Naive thymus-derived CD4-positive, alpha-beta T cell (primary cell): Measurements from ENCODE around the gene PUM2. TPM values are rescaled to one million over a fixed set of nuclear protein-coding genes. Genes with fewer than 3 reads are reported as not detected.

Experiments used
- ATAC-seq: fragments of 150-1000 bp; cut with Tn5 transposase; 2 replicates; pipeline ENCODE4 v1.10.0; 2021; ENCODE audit warnings: mild to moderate bottlenecking, moderate library complexity
- CTCF ChIA-PET: fragments of 350-600 bp; sonication (Branson Sonifier 250); formaldehyde crosslinking; loops from one replicate; lab custom pipeline; 2021; ENCODE audit warnings: antibody characterized with exemption; lab: Charles Lee
- POLR2A ChIA-PET: fragments of 350-600 bp; sonication (Branson Sonifier 250); formaldehyde crosslinking; loops from one replicate; lab custom pipeline; 2021; ENCODE audit warnings: antibody characterized with exemption, inconsistent platforms; lab: Charles Lee
- DNase-seq, 9 donors: peaks; one replicate each; pipeline versions ENCODE4 v3.0.0 to v3.0.0-alpha.2; 2020 to 2022; ENCODE audit warnings: mixed read lengths in 1 of 9
- H3K27ac ChIP-seq: one replicate; pipeline ENCODE4 v1.7.0; 2013; ENCODE audit warnings: mild to moderate bottlenecking, low read depth, low read length, moderate library complexity
- H3K27me3 ChIP-seq, 2 donors: one replicate each; pipeline ENCODE4 v1.7.0; 2013; ENCODE audit warnings: low read length in 2 of 2, mild to moderate bottlenecking in 2 of 2, moderate library complexity in 2 of 2; ENCODE audit not compliant: control insufficient read depth in 2 of 2, insufficient read depth in 2 of 2
- H3K36me3 ChIP-seq, 3 experiments: 1 replicate in 2 of 3; 2 replicates in 1 of 3; pipeline ENCODE4 v1.7.0; 2013; ENCODE audit warnings: low read length in 3 of 3, mild to moderate bottlenecking in 3 of 3, moderate library complexity in 1 of 3; ENCODE audit not compliant: insufficient read depth in 3 of 3, control insufficient read depth in 2 of 3
- H3K4me1 ChIP-seq, 2 donors: one replicate each; pipeline ENCODE4 v1.7.0; 2013; ENCODE audit warnings: low read length in 2 of 2, mild to moderate bottlenecking in 2 of 2, moderate library complexity in 1 of 2; ENCODE audit not compliant: control insufficient read depth in 2 of 2, insufficient read depth in 2 of 2
- H3K4me3 ChIP-seq: 2 replicates; pipeline ENCODE4 v1.7.0; 2013; ENCODE audit warnings: mild to moderate bottlenecking, low read length
- H3K9me3 ChIP-seq, 3 experiments: 1 replicate in 2 of 3; 2 replicates in 1 of 3; pipeline ENCODE4 v1.7.0; 2013; ENCODE audit warnings: low read length in 3 of 3; ENCODE audit not compliant: control insufficient read depth in 2 of 3
- H3K27ac Mint-ChIP-seq, 9 donors: one replicate each; pipeline ENCODE4 v1.8.0; 2020 to 2022; ENCODE audit warnings: mixed read lengths in 9 of 9, mild to moderate bottlenecking in 8 of 9, moderate library complexity in 5 of 9, inconsistent platforms in 2 of 9
- H3K27me3 Mint-ChIP-seq, 5 donors: one replicate each; pipeline ENCODE4 v1.8.0; 2021 to 2022; ENCODE audit warnings: mixed read lengths in 5 of 5, mild to moderate bottlenecking in 1 of 5
- H3K36me3 Mint-ChIP-seq, 5 donors: one replicate each; pipeline ENCODE4 v1.8.0; 2020 to 2022; ENCODE audit warnings: mixed read lengths in 5 of 5, mild to moderate bottlenecking in 3 of 5, inconsistent platforms in 1 of 5
- H3K4me1 Mint-ChIP-seq, 7 donors: one replicate each; pipeline ENCODE4 v1.8.0; 2020 to 2022; ENCODE audit warnings: mixed read lengths in 7 of 7, mild to moderate bottlenecking in 3 of 7, inconsistent platforms in 1 of 7
- H3K4me3 Mint-ChIP-seq, 10 donors: one replicate each; pipeline ENCODE4 v1.8.0; 2020 to 2022; ENCODE audit warnings: mild to moderate bottlenecking in 10 of 10, mixed read lengths in 10 of 10, moderate library complexity in 6 of 10, inconsistent platforms in 2 of 10
- H3K9me3 Mint-ChIP-seq, 11 donors: one replicate each; pipeline ENCODE4 v1.8.0; 2020 to 2022; ENCODE audit warnings: mixed read lengths in 11 of 11, mild to moderate bottlenecking in 4 of 11, inconsistent platforms in 1 of 11, moderate library complexity in 1 of 11
- intact Hi-C, 2 donors: fragments of 100-400 bp; cut with micrococcal nuclease; formaldehyde crosslinking; loops; one replicate each; pipeline ENCODE4 v1.15.1; 2023
- polyA plus RNA-seq, 2 donors: library from polyadenylated mRNA; unstranded; fragments of 300-500 nt; fragmentation: Illumina TruSeq; gene quantifications; one replicate each; pipeline ENCODE4 v1.2.3, GENCODE V29; 2021
- total RNA-seq, 6 experiments: library from RNA in 5 of 6; stranded (reverse) in 5 of 6; gene quantifications; 1 replicate in 5 of 6; 2 replicates in 1 of 6; pipeline ENCODE4 v1.2.3 and lab custom pipeline; 2021 to 2026

Gene PUM2
- total and polyA plus RNA-seq, 7 experiments from 2014 or later: 19.2 to 178 (median 135) TPM

DNA sequence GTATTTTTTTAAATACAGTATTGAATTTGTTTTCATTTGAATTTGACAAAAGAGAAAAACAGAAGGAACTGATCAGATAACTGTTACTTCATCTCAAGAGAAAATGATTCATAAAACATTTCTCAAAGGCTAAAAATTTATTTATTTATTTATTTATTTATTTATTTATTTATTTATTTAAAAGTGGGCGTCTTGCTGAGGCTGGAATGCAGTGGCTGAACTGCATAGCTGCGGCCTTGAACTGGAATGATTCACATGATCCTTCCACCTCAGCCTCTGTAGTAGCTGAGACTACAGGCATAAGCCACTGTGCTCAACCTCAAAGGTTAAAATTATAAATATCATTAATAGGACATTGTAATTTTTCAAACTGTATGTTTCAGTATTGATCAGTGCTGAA lies 4.5 kb upstream of the PUM2 start:
- intact Hi-C loops: loop anchor here in 1 of 2 donors (10.0 kb wide), 1 partner anchor 1010 kb away; no protein-coding TSS in a partner anchor
- H3K9me3 Mint-ChIP-seq: peaks cover 0 to 2% (median 0%) of the 10 kb centered on the region in 11 donors
- ChIA-PET CTCF (no interaction called here), POLR2A (interaction anchor here (1.1 kb wide), 1 partner anchor 48 kb away, joined by 3 read pairs; no protein-coding TSS in a partner anchor)
- no peak overlapping the region for H3K27ac Mint-ChIP-seq
- ATAC-seq (no peak), DNase-seq (no peak)
- H3K4me3 Mint-ChIP-seq: no peak overlapping the region
- peaks cover 0 to 7% (median 0%) of the 10 kb centered on the region in 7 donors for H3K4me1 Mint-ChIP-seq
- no peaks in the 10 kb centered on the region for H3K27me3 Mint-ChIP-seq
- peaks cover 0 to 1% (median 0%) of the 10 kb centered on the region in 5 donors for H3K36me3 Mint-ChIP-seq
- H3K36me3 ChIP-seq: no peaks in the 10 kb centered on the region
- no peak overlapping the region for H3K27ac ChIP-seq
- H3K4me1 ChIP-seq: peaks cover 12 to 24% of the 10 kb centered on the region in 2 donors
- H3K27me3 ChIP-seq: no peaks in the 10 kb centered on the region
- H3K4me3 ChIP-seq: no peak overlapping the region
- no peaks in the 10 kb centered on the region for H3K9me3 ChIP-seq

- no peaks in the 10 kb centered on the region for H3K27me3 ChIP-seq
- H3K27ac ChIP-seq: peak overlapping the region; percentile 94
- POLR2A ChIA-PET: interaction anchor here (1.2 to 1.6 kb wide), 3 partner anchors 26 to 297 kb away, joined by 3 to 7 read pairs (median 5); partner anchors contain the start of genes HS1BP3 and RHOB
- ATAC-seq (no peak), DNase-seq (no peak)
- no peak overlapping the region for H3K4me3 ChIP-seq
- Mint-ChIP-seq H3K4me3 (peak overlapping the region in 2 of 10 donors; percentile 38 to 42), H3K9me3 (peaks cover 0 to 2% (median 0%) of the 10 kb centered on the region in 11 donors), H3K27ac (peak overlapping the region in 2 of 9 donors; percentile 36 to 53), H3K4me1 (peaks cover 15 to 23% (median 15%) of the 10 kb centered on the region in 7 donors), H3K36me3 (peaks cover 0 to 6% (median 2%) of the 10 kb centered on the region in 5 donors), H3K27me3 (no peaks in the 10 kb centered on the region)
- intact Hi-C loops: loop anchor here (5.0 to 10.0 kb wide), 4 partner anchors 36 to 1009 kb away; no protein-coding TSS in a partner anchor
- no peaks in the 10 kb centered on the region for H3K36me3 ChIP-seq
- no peaks in the 10 kb centered on the region for H3K9me3 ChIP-seq
- peaks cover 16 to 27% of the 10 kb centered on the region in 2 donors for H3K4me1 ChIP-seq
- CTCF ChIA-PET: interaction anchor here (1.0 to 1.5 kb wide), 3 partner anchors 27 to 57 kb away, joined by 3 to 7 read pairs (median 3); no protein-coding TSS in a partner anchor
Measured at GRCh38 chr2:20353241-20353992, 2.8 kb upstream of the PUM2 start.

DNA sequence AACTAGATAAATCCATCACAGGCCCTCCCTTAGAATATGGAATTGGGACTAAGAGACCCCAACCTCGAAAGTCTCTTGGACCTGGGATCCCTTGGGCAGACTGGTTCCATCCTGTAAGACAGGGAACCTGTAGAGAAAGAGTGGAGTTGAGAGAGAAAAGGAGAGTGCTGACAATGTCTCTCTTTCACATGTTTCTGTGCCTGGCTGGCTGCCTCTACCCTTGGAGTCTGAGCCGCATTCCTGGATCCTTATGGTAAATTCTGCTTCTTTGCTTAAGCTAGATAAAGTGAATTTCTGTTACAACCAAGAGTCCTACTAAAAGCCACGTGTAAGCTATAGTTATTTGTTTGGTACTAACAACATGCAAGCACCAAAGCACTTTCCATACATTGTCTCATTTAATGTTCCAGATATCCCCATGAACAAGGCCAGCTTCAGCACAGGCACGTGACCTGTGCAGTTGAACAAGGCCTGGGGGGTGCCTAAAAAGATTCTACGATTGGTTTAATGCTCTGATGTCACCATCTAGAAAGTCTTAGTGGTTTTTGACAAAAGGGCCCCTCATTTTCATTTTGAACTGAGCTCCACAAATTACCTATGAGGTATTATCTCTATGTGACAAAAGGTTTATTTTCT lies 2.1 kb upstream of the PUM2 start:
- CTCF ChIA-PET: interaction anchor here (1.0 to 1.8 kb wide), 5 partner anchors 8 to 59 kb away, joined by 3 to 7 read pairs (median 5); no protein-coding TSS in a partner anchor
- intact Hi-C loops: loop anchor here (5.0 to 10.0 kb wide), 4 partner anchors 35 to 1008 kb away; no protein-coding TSS in a partner anchor
- H3K27ac Mint-ChIP-seq: no peak overlapping the region
- peaks cover 0 to 2% (median 0%) of the 10 kb centered on the region in 11 donors for H3K9me3 Mint-ChIP-seq
- no peaks in the 10 kb centered on the region for H3K27me3 Mint-ChIP-seq
- Histone ChIP-seq H3K4me1 (peaks cover 17 to 32% of the 10 kb centered on the region in 2 donors), H3K4me3 (no peak overlapping the region), H3K27me3 (no peaks in the 10 kb centered on the region), H3K9me3 (no peaks in the 10 kb centered on the region), H3K36me3 (no peaks in the 10 kb centered on the region), H3K27ac (peak overlapping the region; percentile 94)
- POLR2A ChIA-PET: interaction anchor here (1.2 to 2.0 kb wide), 3 partner anchors 26 to 298 kb away, joined by 3 to 10 read pairs (median 5); partner anchors contain the start of genes HS1BP3 and RHOB
- peaks cover 17 to 30% (median 20%) of the 10 kb centered on the region in 7 donors for H3K4me1 Mint-ChIP-seq
- ATAC-seq (no peak), DNase-seq (no peak)
- peak overlapping the region in 1 of 10 donors; percentile 38 for H3K4me3 Mint-ChIP-seq
- peaks cover 0 to 8% (median 3%) of the 10 kb centered on the region in 5 donors for H3K36me3 Mint-ChIP-seq

DNA sequence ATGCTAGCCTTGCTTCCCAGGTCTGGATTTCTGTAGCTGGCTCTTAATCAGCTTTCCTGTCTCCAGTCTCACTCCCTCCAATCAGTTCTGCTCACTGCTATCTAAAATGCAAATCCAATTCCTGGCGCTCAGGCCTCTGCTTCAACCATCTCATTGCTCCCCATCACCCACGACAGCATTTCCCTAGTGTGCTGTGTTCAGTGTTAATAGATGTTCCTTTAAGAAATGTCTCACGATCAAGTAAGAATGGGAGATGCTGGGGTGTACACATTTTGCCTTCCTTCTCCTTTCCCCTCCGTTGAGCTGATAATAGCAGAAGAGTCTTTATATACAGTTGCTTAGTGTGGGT lies 1.6 kb upstream of the PUM2 start:
- Histone ChIP-seq H3K27ac (peak overlapping the region; percentile 94), H3K9me3 (no peaks in the 10 kb centered on the region), H3K27me3 (no peaks in the 10 kb centered on the region), H3K4me3 (peak overlapping the region; percentile 86), H3K36me3 (no peaks in the 10 kb centered on the region), H3K4me1 (peaks cover 22 to 36% of the 10 kb centered on the region in 2 donors)
- H3K27me3 Mint-ChIP-seq: no peaks in the 10 kb centered on the region
- POLR2A ChIA-PET: interaction anchor here (0.8 to 2.0 kb wide), 9 partner anchors 8 to 1792 kb away, joined by 4 to 16 read pairs (median 5); partner anchors contain the start of genes HS1BP3, LDAH, RDH14 and RHOB
- no peak for ATAC-seq
- peaks cover 0 to 9% (median 3%) of the 10 kb centered on the region in 5 donors for H3K36me3 Mint-ChIP-seq
- DNase-seq: no peak
- CTCF ChIA-PET: interaction anchor here (1.2 to 1.8 kb wide), 5 partner anchors 8 to 299 kb away, joined by 3 to 7 read pairs (median 5); partner anchors contain the start of gene HS1BP3
- H3K9me3 Mint-ChIP-seq: peaks cover 0 to 2% (median 0%) of the 10 kb centered on the region in 11 donors
- no peak overlapping the region for H3K4me3 Mint-ChIP-seq
- intact Hi-C loops: loop anchor here (5.0 to 10.0 kb wide), 4 partner anchors 35 to 1007 kb away; no protein-coding TSS in a partner anchor
- peaks cover 17 to 35% (median 25%) of the 10 kb centered on the region in 7 donors for H3K4me1 Mint-ChIP-seq
- H3K27ac Mint-ChIP-seq: no peak overlapping the region

DNA sequence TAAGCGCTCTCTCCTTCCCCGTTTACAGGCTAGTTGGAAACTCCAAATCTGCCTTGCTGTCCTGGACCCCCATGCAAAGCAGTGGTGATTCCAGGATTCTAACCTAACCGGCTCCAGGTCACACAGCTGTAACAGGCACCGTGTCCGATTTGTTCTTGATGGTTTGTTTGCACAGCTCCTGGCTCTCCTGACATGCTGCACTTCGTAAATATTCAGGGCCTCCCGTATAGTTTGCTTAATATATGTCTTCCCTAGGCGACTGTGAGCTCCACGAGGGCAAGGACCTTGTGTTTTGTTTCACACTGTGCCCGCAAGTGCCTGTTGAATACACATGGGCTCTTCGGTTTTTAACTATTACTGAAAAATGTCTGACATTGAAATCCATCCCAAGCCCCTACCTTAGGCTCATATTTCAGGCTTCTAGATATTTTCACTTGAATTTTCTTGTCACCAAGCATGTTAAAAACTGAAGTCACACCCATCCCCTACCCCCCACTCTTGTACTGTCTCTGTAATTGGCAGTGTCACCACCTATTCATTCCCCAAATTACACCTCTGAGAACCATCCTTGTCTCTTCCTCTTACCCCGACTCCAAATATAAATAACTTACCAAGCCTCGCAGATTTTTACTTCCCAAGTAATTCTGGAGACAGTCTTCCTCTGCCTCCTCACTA lies 1.0 kb upstream of the PUM2 start:
- peak overlapping the region; percentile 86 for H3K4me3 ChIP-seq
- no peaks in the 10 kb centered on the region for H3K9me3 ChIP-seq
- H3K36me3 ChIP-seq: no peaks in the 10 kb centered on the region
- POLR2A ChIA-PET: interaction anchor here (0.6 to 2.0 kb wide), 13 partner anchors 9 to 1791 kb away, joined by 3 to 16 read pairs (median 5); partner anchors contain the start of genes HS1BP3, LDAH, RDH14 and RHOB
- intact Hi-C loops: loop anchor here (1.0 to 10.0 kb wide), 14 partner anchors 14 to 1791 kb away; partner anchors contain the start of genes LDAH (in 2 of the 2), RHOB (in 2 of the 2), HS1BP3 (in 1 of the 2) and RDH14 (in 1 of the 2)
- H3K4me1 ChIP-seq: peaks cover 26 to 41% of the 10 kb centered on the region in 2 donors
- no peak for ATAC-seq
- H3K27me3 ChIP-seq: no peaks in the 10 kb centered on the region
- peak overlapping the region; percentile 94 for H3K27ac ChIP-seq
- peaks cover 0 to 12% (median 3%) of the 10 kb centered on the region in 5 donors for H3K36me3 Mint-ChIP-seq
- peaks cover 21 to 41% (median 30%) of the 10 kb centered on the region in 7 donors for H3K4me1 Mint-ChIP-seq
- H3K9me3 Mint-ChIP-seq: peaks cover 0 to 2% (median 0%) of the 10 kb centered on the region in 11 donors
- no peak overlapping the region for H3K27ac Mint-ChIP-seq
- no peaks in the 10 kb centered on the region for H3K27me3 Mint-ChIP-seq
- peak in 2 of 9 donors; percentile 10 to 18 for DNase-seq
- H3K4me3 Mint-ChIP-seq: no peak overlapping the region
- CTCF ChIA-PET: interaction anchor here (1.3 to 1.8 kb wide), 4 partner anchors 9 to 300 kb away, joined by 3 to 6 read pairs (median 4); partner anchors contain the start of gene HS1BP3
